Epithelial cell of proximal tubule (primary cell): ENCODE results near the gene SMPD3. TPM values are rescaled to one million over a fixed set of nuclear protein-coding genes. Genes with fewer than 3 reads are reported as not detected.

Experiments
- DNase-seq: peaks from one replicate; pipeline ENCODE4 v3.0.0-alpha.2; 2011; ENCODE audit warnings: low read depth
- H3K4me3 ChIP-seq: 2 replicates; pipeline ENCODE4 v1.5.1; 2011; ENCODE audit warnings: low read depth, mild to moderate bottlenecking, low read length
- CTCF ChIP-seq: conservative IDR thresholded peaks from 2 replicates; pipeline ENCODE4 v1.5.1; 2012; ENCODE audit warnings: low read depth, mild to moderate bottlenecking, low read length
- total RNA-seq: library from RNA; depleted of rRNA; stranded (reverse); fragments of >200 nt; gene quantifications from 2 replicates; pipeline ENCODE4 v1.2.3, GENCODE V29; 2015

SMPD3 gene
- total RNA-seq, 1 donor from 2014 or later = not detected

DNA sequence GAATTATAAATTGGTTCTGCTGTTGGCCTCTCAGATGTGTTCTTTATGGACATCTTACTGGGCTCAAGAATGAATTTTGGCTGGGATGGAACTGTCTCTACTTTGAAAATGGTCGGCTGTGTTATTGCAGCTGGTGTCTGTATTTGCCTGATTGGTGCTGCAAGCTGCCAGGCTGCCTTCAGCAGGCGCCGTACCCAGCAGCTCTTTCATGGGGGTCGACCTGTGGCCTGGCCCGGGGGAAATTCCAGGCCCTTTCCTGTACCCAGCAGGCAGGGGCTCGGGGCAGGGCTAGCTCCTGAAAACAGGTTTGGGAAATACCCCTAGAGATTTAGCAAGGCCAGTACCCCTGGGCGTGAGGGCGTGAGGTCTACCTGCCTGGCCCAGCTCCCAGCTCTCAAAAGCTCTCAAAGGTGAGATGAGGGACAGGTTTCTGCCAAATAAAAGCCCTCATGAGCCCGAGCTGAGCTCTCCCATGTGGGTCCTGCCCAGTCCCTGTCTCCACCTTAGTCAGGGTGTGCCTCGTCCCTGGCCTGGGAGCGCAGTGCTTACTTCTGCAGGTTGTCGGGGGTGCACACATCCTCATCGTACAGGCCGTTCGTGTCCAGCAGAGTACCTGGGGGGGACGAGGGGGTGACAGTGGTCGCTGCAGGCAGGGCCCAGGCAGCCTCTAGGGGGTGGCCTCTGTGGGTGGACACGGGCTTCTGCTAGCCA is 85.2 kb downstream of the SMPD3 start:
- no peak for DNase-seq
- TF ChIP-seq CTCF = no peak
- no peak overlapping the region for H3K4me3 ChIP-seq

GRCh38 chr16:68362262-68362913 is 85.9 kb downstream of the SMPD3 start:
- TF ChIP-seq CTCF = no peak
- DNase-seq = no peak
- H3K4me3 ChIP-seq = no peak overlapping the region

DNA sequence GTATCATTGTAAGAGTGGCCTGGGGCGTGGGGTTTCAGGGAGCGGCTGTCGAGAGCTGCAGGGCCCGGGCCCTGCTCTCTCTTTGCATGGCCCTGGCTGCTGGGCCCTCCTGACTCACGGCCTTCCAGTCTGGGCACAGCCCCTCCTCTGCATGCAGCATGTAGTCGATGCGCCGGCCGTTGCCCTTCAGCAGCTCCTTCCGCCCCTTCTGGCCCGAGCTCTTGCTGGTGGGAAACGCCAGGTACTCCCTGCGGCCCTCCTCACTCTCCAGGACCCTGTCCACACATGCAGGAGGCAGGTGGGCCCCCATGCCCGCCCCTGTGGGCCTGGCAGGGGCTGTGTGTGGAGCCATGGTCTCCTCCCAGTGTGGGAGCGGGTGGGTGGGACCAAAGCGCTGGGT is 86.8 kb downstream of the SMPD3 start:
- no peak overlapping the region for H3K4me3 ChIP-seq
- TF ChIP-seq CTCF = no peak
- DNase-seq = no peak

- no peak for DNase-seq
Observed at GRCh38 chr16:68360956-68361355, 87.4 kb downstream of the SMPD3 start.

DNA sequence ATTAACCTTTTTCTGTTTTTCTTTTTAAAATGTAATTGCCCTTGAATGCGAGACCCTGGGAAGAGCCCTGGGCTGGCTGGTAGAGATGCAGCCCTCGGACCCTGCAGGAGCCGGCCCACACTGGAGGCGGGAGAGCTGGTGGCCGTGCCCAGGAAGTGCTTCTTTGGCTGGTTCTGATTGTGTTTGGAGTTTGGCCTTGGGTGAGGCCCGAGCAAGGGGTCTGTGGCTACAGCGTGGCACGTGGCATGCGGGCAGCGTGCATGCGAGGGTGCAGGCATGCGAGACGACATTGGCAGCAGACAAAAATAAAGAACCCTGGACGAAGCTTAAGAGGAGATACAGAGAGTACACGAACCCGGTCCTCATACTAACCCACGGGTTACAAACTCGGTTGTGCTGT is 87.8 kb downstream of the SMPD3 start:
- no peak for DNase-seq
- no peak for TF ChIP-seq CTCF
- no peak overlapping the region for H3K4me3 ChIP-seq

More at GRCh38 chr16:68360956-68361355, 87.4 kb downstream of the SMPD3 start:
- H3K4me3 ChIP-seq = no peak overlapping the region
- TF ChIP-seq CTCF = no peak

GRCh38 chr16:68359398-68360191 is 88.7 kb downstream of the SMPD3 start:
- TF ChIP-seq CTCF = no peak
- H3K4me3 ChIP-seq = no peak overlapping the region
- DNase-seq = no peak
